ENCODE measurements around the gene FBXO9.

Gene FBXO9

DNA sequence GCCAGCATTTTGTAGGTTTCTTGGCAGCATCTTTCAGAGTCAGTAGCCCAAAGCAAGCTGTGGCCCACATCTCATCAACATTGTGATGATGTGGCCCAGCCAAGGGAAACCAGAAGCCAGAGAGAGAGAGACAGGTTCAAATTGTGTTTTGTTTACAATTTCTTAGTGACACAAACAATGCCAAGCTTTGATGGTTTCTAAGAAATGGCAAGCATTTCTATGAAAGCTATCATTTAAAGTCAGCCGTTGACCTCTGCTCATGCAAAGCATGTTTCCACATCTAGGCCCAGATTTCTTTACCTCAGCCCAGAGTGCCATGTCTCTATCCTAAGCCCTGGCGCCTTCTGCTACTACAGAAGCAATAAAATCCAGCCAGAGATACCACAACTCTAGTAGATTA lies 50.5 kb downstream of the FBXO9 start:
- TF ChIP-seq, protein P1, sequence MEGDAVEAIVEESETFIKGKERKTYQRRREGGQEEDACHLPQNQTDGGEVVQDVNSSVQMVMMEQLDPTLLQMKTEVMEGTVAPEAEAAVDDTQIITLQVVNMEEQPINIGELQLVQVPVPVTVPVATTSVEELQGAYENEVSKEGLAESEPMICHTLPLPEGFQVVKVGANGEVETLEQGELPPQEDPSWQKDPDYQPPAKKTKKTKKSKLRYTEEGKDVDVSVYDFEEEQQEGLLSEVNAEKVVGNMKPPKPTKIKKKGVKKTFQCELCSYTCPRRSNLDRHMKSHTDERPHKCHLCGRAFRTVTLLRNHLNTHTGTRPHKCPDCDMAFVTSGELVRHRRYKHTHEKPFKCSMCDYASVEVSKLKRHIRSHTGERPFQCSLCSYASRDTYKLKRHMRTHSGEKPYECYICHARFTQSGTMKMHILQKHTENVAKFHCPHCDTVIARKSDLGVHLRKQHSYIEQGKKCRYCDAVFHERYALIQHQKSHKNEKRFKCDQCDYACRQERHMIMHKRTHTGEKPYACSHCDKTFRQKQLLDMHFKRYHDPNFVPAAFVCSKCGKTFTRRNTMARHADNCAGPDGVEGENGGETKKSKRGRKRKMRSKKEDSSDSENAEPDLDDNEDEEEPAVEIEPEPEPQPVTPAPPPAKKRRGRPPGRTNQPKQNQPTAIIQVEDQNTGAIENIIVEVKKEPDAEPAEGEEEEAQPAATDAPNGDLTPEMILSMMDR (IDR thresholded peaks at IDR 0.05; ENCODE audit: low read depth, low read length): no peak
- no peak overlapping the region for H3K4me3 ChIP-seq (ENCODE audit: low read depth, low read length)

DNA sequence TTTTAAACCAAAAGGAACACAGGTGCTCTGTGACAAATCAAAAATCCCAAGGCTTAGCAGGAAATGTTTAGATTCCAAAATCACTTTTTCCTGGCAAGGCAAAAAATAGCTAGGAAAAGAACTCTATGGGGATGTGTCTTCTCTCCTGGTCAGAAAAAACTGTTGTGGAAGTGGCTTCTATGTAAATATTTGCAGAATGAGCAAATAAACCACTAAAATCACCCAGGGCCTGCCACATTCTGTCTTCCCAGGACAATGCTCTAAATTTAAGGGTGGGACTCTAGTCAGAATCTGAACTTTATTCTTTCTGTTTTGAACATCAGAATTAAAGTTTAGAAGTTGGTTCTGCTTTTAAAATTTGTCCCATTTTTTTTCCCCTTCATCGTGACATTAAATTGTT lies 54.1 kb downstream of the FBXO9 start:
- TF ChIP-seq, protein P1 (IDR thresholded peaks at IDR 0.05; ENCODE audit: low read depth, low read length): no peak
- H3K4me3 ChIP-seq (ENCODE audit: low read depth, low read length): no peak overlapping the region

DNA sequence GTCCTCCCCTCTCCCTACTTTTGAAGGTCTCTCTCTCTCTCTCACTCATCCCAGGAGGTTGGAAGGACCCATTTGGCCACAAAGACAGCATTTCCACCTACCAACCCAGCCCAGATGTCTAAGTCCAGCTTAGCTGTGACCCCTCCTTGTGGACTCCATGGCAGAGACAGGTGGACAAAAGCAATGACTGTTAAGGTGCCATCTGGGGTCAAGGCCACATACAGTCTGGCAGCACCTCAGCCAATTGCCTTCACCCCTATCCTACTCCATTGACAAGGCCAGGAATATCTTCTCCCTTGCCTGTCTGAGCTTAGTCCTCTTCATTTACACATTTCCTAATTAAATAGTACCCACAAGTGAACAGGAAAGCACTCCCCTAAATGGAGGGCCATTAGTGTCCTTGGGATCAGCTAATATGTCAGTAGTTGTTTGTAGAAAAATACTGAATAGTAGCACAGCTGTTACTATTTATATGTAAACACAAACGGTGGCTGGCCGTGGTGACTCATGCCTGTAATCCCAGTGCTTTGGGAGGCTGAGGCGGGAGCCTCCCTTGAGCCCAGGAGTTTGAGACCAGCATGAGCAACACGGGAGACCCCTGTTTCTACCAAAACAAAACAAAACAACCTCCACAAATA lies 54.7 kb downstream of the FBXO9 start:
- H3K4me3 ChIP-seq (ENCODE audit: low read depth, low read length): no peak overlapping the region
- TF ChIP-seq, protein P1 (IDR thresholded peaks at IDR 0.05; ENCODE audit: low read depth, low read length): no peak

DNA sequence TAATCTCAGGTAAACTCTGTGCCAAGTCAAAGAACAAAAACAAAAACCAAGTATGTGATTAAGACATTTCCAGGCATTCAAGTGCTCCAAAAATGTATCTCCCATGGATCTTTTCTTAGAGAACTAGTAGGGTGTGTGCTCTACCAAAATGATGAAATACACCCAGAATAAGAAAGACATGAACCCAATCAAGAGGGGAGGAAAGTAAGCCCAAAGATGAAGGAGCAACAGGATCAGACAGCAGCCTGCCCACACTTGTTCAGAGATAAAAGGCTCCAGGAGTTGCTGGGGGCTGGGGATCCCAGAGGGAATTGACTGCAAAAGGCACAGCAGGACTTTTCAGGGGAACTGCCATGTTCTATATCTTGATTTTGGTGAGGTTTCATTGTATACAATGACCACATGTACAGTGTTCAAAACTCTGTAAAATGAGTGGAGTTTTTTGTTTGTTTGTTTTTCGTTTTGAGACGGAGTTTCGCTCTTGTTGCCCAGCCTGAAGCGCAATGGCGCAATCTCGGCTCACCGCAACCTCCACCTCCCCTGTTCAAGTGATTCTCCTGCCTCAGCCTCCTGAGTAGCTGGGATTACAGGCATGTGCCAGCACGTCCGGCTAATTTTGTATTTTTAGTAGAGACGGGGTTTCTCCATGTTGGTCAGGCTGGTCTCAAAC lies 59.1 kb downstream of the FBXO9 start:
- TF ChIP-seq, protein P1 (IDR thresholded peaks at IDR 0.05; ENCODE audit: low read depth, low read length): no peak
- H3K4me3 ChIP-seq (ENCODE audit: low read depth, low read length): no peak overlapping the region

DNA sequence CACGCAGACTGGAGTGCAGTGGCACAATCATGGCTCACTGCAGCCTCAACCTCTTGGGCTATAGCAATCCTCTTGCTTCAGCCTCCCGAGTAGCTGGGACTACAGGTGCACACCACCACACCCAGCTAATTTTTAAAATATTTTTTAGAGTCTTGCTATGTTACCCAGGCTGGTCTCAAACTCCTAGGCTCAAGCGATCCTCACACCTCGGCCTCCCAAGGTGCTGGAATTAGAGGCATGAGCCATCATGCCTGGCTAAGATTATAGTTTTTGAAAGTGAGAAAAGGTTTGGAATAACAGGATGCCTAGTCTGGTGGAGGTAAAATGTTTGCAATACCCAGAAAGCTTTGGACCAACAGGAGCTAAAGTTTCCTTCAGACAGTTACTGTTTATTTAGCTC lies 60.1 kb downstream of the FBXO9 start:
- no peak overlapping the region for H3K4me3 ChIP-seq (ENCODE audit: low read depth, low read length)
- TF ChIP-seq, protein P1 (IDR thresholded peaks at IDR 0.05; ENCODE audit: low read depth, low read length): no peak

DNA sequence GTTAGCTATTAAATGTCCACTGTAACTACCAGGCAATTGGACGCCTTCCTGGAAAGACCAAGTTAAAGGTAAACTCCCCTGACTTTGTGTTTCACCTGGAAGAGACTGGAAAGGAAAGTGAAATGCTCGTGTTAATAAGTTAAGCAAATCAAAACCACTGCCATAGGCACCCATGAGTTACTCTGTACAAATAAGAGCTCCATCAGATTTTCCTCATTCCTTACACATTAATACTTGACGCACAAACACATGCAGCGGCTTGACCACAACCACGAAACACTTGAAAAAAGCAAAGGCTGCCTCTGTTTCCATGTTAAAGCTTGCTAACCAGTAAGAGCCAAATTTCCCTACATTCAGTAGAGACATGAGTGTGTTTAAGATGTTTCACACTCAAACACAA lies 63.6 kb downstream of the FBXO9 start:
- H3K4me3 ChIP-seq (ENCODE audit: low read depth, low read length): no peak overlapping the region
- TF ChIP-seq, protein P1 (IDR thresholded peaks at IDR 0.05; ENCODE audit: low read depth, low read length): no peak

DNA sequence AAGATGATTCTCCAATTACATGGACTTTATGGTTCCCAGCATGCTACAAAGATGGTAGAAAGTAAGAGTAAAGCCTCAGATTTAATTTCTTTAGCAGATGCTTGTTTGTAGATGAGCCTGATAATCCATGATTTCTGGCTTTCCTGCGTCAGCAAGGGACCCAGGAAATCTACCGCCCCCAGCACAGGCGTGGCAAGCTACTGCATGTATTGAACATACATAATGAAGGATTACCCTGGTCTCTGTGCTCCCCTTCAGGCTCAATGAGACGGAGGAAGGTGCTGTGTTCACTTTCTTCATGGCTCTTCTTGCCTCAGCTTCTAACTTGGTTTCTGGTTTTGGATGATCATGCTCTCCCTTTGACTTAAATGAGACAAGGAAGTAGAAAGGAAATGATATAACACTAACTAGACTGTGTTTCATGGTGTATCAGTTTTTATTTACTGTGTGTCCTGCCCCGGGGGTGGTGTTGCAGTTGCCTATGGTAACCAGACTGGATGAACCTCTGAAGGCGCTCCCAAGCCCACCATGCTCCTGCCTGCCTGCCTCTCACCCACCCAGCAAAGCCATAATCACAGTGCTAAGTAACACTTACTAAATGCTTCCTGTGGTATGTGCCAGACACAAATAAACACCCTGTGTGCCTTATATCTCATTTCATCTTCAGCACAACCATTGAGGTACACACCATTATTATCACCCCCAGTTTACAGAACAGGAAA lies 65.5 kb downstream of the FBXO9 start:
- TF ChIP-seq, protein P1 (IDR thresholded peaks at IDR 0.05; ENCODE audit: low read depth, low read length): no peak

More for the DNA sequence above, 65.5 kb downstream of the FBXO9 start:
- H3K4me3 ChIP-seq (ENCODE audit: low read depth, low read length): no peak overlapping the region
